Parathyroid adenoma (tissue), 2 donors: ENCODE measurements around the gene GAS2.

Experiments
- H2AFZ ChIP-seq: fragments of 300-600 bp; sonication (generic); one replicate; pipeline ENCODE4 v1.7.0; 2017; ENCODE audit warnings: antibody characterized with exemption, mild to moderate bottlenecking
- H3K27ac ChIP-seq: fragments of 300-600 bp; sonication (generic); one replicate; pipeline ENCODE4 v1.7.0; 2017
- H3K27me3 ChIP-seq: fragments of 300-600 bp; sonication (generic); one replicate; pipeline ENCODE4 v1.7.0; 2017; ENCODE audit warnings: low read length; ENCODE audit not compliant: control insufficient read depth, insufficient read depth
- H3K36me3 ChIP-seq: fragments of 300-600 bp; sonication (generic); one replicate; pipeline ENCODE4 v1.7.0; 2017; ENCODE audit warnings: low read length; ENCODE audit not compliant: control insufficient read depth, insufficient read depth
- H3K4me1 ChIP-seq: fragments of 300-600 bp; sonication (generic); one replicate; pipeline ENCODE4 v1.7.0; 2017; ENCODE audit warnings: control low read depth
- H3K4me2 ChIP-seq: fragments of 300-600 bp; sonication (generic); one replicate; pipeline ENCODE4 v1.7.0; 2017; ENCODE audit warnings: low read length
- H3K4me3 ChIP-seq: fragments of 300-600 bp; sonication (generic); one replicate; pipeline ENCODE4 v1.7.0; 2017; ENCODE audit warnings: low read depth, low read length
- H3K79me2 ChIP-seq: fragments of 300-600 bp; sonication (generic); one replicate; pipeline ENCODE4 v1.7.0; 2017; ENCODE audit warnings: control low read depth
- H3K9ac ChIP-seq: fragments of 300-600 bp; sonication (generic); one replicate; pipeline ENCODE4 v1.7.0; 2017; ENCODE audit warnings: mild to moderate bottlenecking
- H3K9me3 ChIP-seq: fragments of 300-600 bp; sonication (generic); one replicate; pipeline ENCODE4 v1.7.0; 2017; ENCODE audit warnings: low read length; ENCODE audit not compliant: control insufficient read depth
- CTCF ChIP-seq: fragments of 300-600 bp; sonication (generic); IDR thresholded peaks from one replicate; pipeline ENCODE4 v1.7.0; 2017; ENCODE audit warnings: antibody characterized with exemption, mild to moderate bottlenecking
- donor health status: primary hyperparathyroidism.

The GAS2 gene

GRCh38 chr11:22688914-22689313, 22.5 kb downstream of the GAS2 start:
- H3K4me2 ChIP-seq, result no peak overlapping the region
- H3K9me3 ChIP-seq, result no peaks in the 10 kb centered on the region
- no peaks in the 10 kb centered on the region for H3K4me1 ChIP-seq
- H3K27ac ChIP-seq, result no peak overlapping the region
- no peak overlapping the region for H2AFZ ChIP-seq
- H3K4me3 ChIP-seq, result no peak overlapping the region
- no peak for TF ChIP-seq CTCF
- no peak overlapping the region for H3K9ac ChIP-seq
- H3K36me3 ChIP-seq, result no peaks in the 10 kb centered on the region
- no peaks in the 10 kb centered on the region for H3K79me2 ChIP-seq
- H3K27me3 ChIP-seq, result no peaks in the 10 kb centered on the region

- Histone ChIP-seq H3K4me2 (no peak overlapping the region), H3K4me3 (no peak overlapping the region), H3K4me1 (no peaks in the 10 kb centered on the region), H3K79me2 (no peaks in the 10 kb centered on the region), H3K9me3 (no peaks in the 10 kb centered on the region), H3K36me3 (no peaks in the 10 kb centered on the region), H3K27ac (no peak overlapping the region), H2AFZ (no peak overlapping the region), H3K9ac (no peak overlapping the region), H3K27me3 (no peaks in the 10 kb centered on the region)
- no peak for TF ChIP-seq CTCF
Measured at GRCh38 chr11:22690257-22690656, 23.8 kb downstream of the GAS2 start.

GRCh38 chr11:22690871-22691270, 24.5 kb downstream of the GAS2 start:
- Histone ChIP-seq H3K27ac (no peak overlapping the region), H3K36me3 (no peaks in the 10 kb centered on the region), H3K4me3 (no peak overlapping the region), H3K79me2 (no peaks in the 10 kb centered on the region), H3K4me2 (no peak overlapping the region), H3K27me3 (no peaks in the 10 kb centered on the region), H3K4me1 (no peaks in the 10 kb centered on the region), H2AFZ (no peak overlapping the region), H3K9me3 (no peaks in the 10 kb centered on the region), H3K9ac (no peak overlapping the region)
- no peak for TF ChIP-seq CTCF

GRCh38 chr11:22699388-22699787, 33.0 kb downstream of the GAS2 start:
- Histone ChIP-seq H3K4me1 (peaks cover 3% of the 10 kb centered on the region), H3K4me3 (no peak overlapping the region), H3K36me3 (no peaks in the 10 kb centered on the region), H2AFZ (no peak overlapping the region), H3K9me3 (no peaks in the 10 kb centered on the region), H3K79me2 (no peaks in the 10 kb centered on the region), H3K27ac (no peak overlapping the region), H3K9ac (no peak overlapping the region), H3K4me2 (no peak overlapping the region), H3K27me3 (no peaks in the 10 kb centered on the region)
- no peak for TF ChIP-seq CTCF

- H3K27ac ChIP-seq, result no peak overlapping the region
- no peak overlapping the region for H3K4me2 ChIP-seq
- no peak overlapping the region for H3K4me3 ChIP-seq
- H3K79me2 ChIP-seq, result no peaks in the 10 kb centered on the region
- H3K27me3 ChIP-seq, result no peaks in the 10 kb centered on the region
- H3K36me3 ChIP-seq, result no peaks in the 10 kb centered on the region
- no peak for TF ChIP-seq CTCF
- no peaks in the 10 kb centered on the region for H3K9me3 ChIP-seq
- H2AFZ ChIP-seq, result no peak overlapping the region
- peaks cover 3% of the 10 kb centered on the region for H3K4me1 ChIP-seq
- no peak overlapping the region for H3K9ac ChIP-seq
Measured at GRCh38 chr11:22702031-22702430, 35.6 kb downstream of the GAS2 start.
